ENCODE results near the gene GRAMD1A.
"Not testable (repeated sequence)": the region's sequence is repeated elsewhere in the genome, so short reads cannot be mapped to it uniquely, and the experiment has no call there.

Gene GRAMD1A

GRCh38 chr19:35019144-35019543 lies 19.0 kb downstream of the GRAMD1A start:
- no peak for DNase-seq (ENCODE audit: low read depth in 2 of 2)

- DNase-seq (ENCODE audit: low read depth in 2 of 2), result no peak
These were observed 20.9 kb downstream of the GRAMD1A start for GRCh38 chr19:35021016-35021415.

GRCh38 chr19:35021596-35021995 lies 21.5 kb downstream of the GRAMD1A start:
- no peak for DNase-seq (ENCODE audit: low read depth in 2 of 2)

GRCh38 chr19:35022460-35022859 lies 22.3 kb downstream of the GRAMD1A start:
- no peak for DNase-seq (ENCODE audit: low read depth in 2 of 2)

GRCh38 chr19:35023428-35023827 lies 23.3 kb downstream of the GRAMD1A start:
- no peak for DNase-seq (ENCODE audit: low read depth in 2 of 2)

- DNase-seq (ENCODE audit: low read depth in 2 of 2), result no peak
These were observed 24.0 kb downstream of the GRAMD1A start for GRCh38 chr19:35024095-35024494.

- DNase-seq (ENCODE audit: low read depth in 2 of 2), result no peak
These were observed 25.8 kb downstream of the GRAMD1A start for GRCh38 chr19:35025969-35026368.

GRCh38 chr19:35026418-35026817 lies 26.3 kb downstream of the GRAMD1A start:
- no peak for DNase-seq (ENCODE audit: low read depth in 2 of 2)

GRCh38 chr19:35027009-35027408 lies 26.9 kb downstream of the GRAMD1A start:
- DNase-seq (ENCODE audit: low read depth in 2 of 2), result no peak

- DNase-seq (ENCODE audit: low read depth in 2 of 2), result no peak
These were observed 27.9 kb downstream of the GRAMD1A start for GRCh38 chr19:35027851-35028599.

- DNase-seq (ENCODE audit: low read depth in 2 of 2), result not testable (repeated sequence)
These were observed 28.4 kb downstream of the GRAMD1A start for GRCh38 chr19:35028600-35028885.

- DNase-seq (ENCODE audit: low read depth in 2 of 2), result not testable (repeated sequence)
These were observed 29.2 kb downstream of the GRAMD1A start for GRCh38 chr19:35029275-35029736.

GRCh38 chr19:35029737-35030256 lies 29.7 kb downstream of the GRAMD1A start:
- DNase-seq (ENCODE audit: low read depth in 2 of 2), result no peak

- DNase-seq (ENCODE audit: low read depth in 2 of 2), result peak; percentile 49 to 73
These were observed 30.3 kb downstream of the GRAMD1A start, which contains the start of gene SCN1B for GRCh38 chr19:35030257-35031071. Gene SCN1B (plus strand): TSS chr19:35030470. CDS start chr19:35030821, 351 bp downstream.

- DNase-seq (ENCODE audit: low read depth in 2 of 2), result no peak
These were observed 31.2 kb downstream of the GRAMD1A start for GRCh38 chr19:35031072-35031881.

- no peak for DNase-seq (ENCODE audit: low read depth in 2 of 2)
These were observed 32.3 kb downstream of the GRAMD1A start for GRCh38 chr19:35032356-35032865.

GRCh38 chr19:35033067-35034004 lies 33.2 kb downstream of the GRAMD1A start:
- DNase-seq (ENCODE audit: low read depth in 2 of 2), result no peak

- DNase-seq (ENCODE audit: low read depth in 2 of 2), result no peak
These were observed 33.9 kb downstream of the GRAMD1A start for GRCh38 chr19:35034005-35034502.

GRCh38 chr19:35034588-35035382 lies 34.7 kb downstream of the GRAMD1A start:
- no peak for DNase-seq (ENCODE audit: low read depth in 2 of 2)

Measured in stimulated activated CD4-positive, alpha-beta T cell treated with anti-CD3 and anti-CD28 coated beads, Interleukin-15, amount 100 ng/mL, for 48 hours (primary cell).